ENCODE data around the gene KIAA1755. TPM values are rescaled to one million over a fixed set of nuclear protein-coding genes. Genes with fewer than 3 reads are reported as not detected.
A peak's percentile ranks its signal among the peaks of the same experiment; 100 is the strongest.
"Not testable (repeated sequence)": the region's sequence is repeated elsewhere in the genome, so short reads cannot be mapped to it uniquely, and the experiment has no call there.

The KIAA1755 gene
- polyA plus RNA-seq, 1 of the 3 experiments (the other 2 are of a cell fraction): 0.54 TPM

- TF ChIP-seq CTCF (IDR thresholded peaks at IDR 0.05) (no peak), RFX5 (IDR thresholded peaks at IDR 0.05; ENCODE audit: low read length) (no peak), RCOR1 (IDR thresholded peaks at IDR 0.05; ENCODE audit: low read length) (no peak)
- TF ChIP-seq, protein P1, sequence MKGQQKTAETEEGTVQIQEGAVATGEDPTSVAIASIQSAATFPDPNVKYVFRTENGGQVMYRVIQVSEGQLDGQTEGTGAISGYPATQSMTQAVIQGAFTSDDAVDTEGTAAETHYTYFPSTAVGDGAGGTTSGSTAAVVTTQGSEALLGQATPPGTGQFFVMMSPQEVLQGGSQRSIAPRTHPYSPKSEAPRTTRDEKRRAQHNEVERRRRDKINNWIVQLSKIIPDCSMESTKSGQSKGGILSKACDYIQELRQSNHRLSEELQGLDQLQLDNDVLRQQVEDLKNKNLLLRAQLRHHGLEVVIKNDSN (IDR thresholded peaks at IDR 0.05; ENCODE audit: borderline replicate concordance, low read depth): no peak
Measured at GRCh38 chr20:38256021-38256420, 4.5 kb downstream of the KIAA1755 start (continued).

DNA sequence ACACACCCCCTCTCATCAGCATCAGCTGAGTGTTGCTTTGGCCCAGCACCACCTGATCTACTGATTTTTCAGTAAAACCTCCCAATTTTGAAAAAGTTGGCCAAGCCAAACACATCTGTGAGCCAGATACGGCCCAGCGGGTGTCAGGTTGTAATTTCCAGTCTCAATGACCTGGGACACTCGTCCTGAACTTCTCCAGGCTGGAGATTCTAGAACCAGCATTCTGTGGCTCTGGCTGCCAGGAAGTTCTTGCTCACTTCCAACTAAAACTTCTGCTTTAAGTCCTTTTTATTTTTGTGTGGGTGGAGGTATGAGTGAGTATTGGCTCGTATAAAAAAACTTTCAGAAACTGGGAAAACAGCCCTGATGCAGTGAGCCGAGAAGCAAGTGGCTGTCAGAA, 5.1 kb downstream of the KIAA1755 start:
- Histone ChIP-seq H2AFZ (ENCODE audit: low read depth) (no peak overlapping the region), H3K79me2 (ENCODE audit: insufficient read depth) (no peaks in the 10 kb centered on the region; the same call in 1 of the 2 replicates), H3F3A (replicated peaks; ENCODE audit: insufficient read depth) (peaks cover 22% of the 10 kb centered on the region), H3K9me3 (no peaks in the 10 kb centered on the region), H3K9ac (no peak overlapping the region), H3K36me3 (replicated peaks in 1 of 2; ENCODE audit: control insufficient read depth in 1 of 2, insufficient read depth in 2 of 2, low read length in 1 of 2) (no peaks in the 10 kb centered on the region), H3K4me2 (no peak overlapping the region), H4K20me1 (ENCODE audit: insufficient read depth) (no peaks in the 10 kb centered on the region), H3K27ac (ENCODE audit: low read depth in 2 of 2, low read length in 1 of 2) (peak overlapping the region in 1 of 2 experiments; percentile 24; a peak in 1 of 4 replicates), H3K27me3 (ENCODE audit: insufficient read depth) (no peaks in the 10 kb centered on the region), H3K9me2 (no peaks in the 10 kb centered on the region), H3K4me3 (ENCODE audit: low read depth in 2 of 2, low read length in 1 of 2) (no peak overlapping the region), H3K4me1 (ENCODE audit: control insufficient read depth in 1 of 2, insufficient read depth in 2 of 2, low read depth in 1 of 2, low read length in 1 of 2) (peaks cover 3 to 5% of the 10 kb centered on the region in 2 experiments; a peak in 2 of 4 replicates)
- 57% methylated on average over 3 of the region's 5 CpGs for WGBS (ENCODE audit: low lambda C conversion rate)
- ChIA-PET CTCF (interaction anchor here (0.8 to 1.5 kb wide), 2 partner anchors 64 to 153 kb away, joined by 3 to 4 read pairs; no protein-coding TSS in a partner anchor), POLR2A (no interaction called here)
- TF ChIP-seq TAF1 (IDR thresholded peaks at IDR 0.05; ENCODE audit: borderline replicate concordance, low read depth, low read length): no peak
- TF ChIP-seq NRF1 (IDR thresholded peaks at IDR 0.05; ENCODE audit: low read depth, low read length): no peak
- no peak for TF ChIP-seq RCOR1 (IDR thresholded peaks at IDR 0.05; ENCODE audit: low read length)
- no peak for DNase-seq

DNA sequence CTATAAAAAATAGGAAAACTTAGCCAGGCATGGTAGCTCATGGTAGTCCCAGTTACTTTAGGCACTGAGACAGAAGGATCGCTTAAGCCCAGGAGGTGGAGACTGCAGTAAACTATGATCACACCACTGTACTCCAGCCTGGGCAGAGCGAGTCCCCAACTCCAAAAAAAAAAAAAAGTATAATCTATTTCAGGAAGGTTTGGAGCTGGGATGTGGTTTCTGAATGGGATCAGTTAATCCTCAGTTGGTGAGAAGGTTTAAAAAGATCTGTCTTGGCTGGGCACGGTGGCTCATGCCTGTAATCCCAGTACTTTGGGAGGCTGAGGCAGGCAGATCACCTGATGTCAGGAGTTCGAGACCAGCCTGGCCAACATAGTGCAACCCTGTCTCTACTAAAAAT, 5.9 kb downstream of the KIAA1755 start:
- DNase-seq: not testable (repeated sequence)

More for the DNA sequence above, 5.9 kb downstream of the KIAA1755 start:
- H3K9me2 ChIP-seq; H3K27me3 ChIP-seq (ENCODE audit: insufficient read depth); H3K9me3 ChIP-seq; H3K4me1 ChIP-seq (ENCODE audit: control insufficient read depth in 1 of 2, insufficient read depth in 2 of 2, low read depth in 1 of 2, low read length in 1 of 2); H2AFZ ChIP-seq (ENCODE audit: low read depth); H3K79me2 ChIP-seq (ENCODE audit: insufficient read depth); H3K4me3 ChIP-seq (ENCODE audit: low read depth in 2 of 2, low read length in 1 of 2); H3K36me3 ChIP-seq (replicated peaks in 1 of 2; ENCODE audit: control insufficient read depth in 1 of 2, insufficient read depth in 2 of 2, low read length in 1 of 2); H4K20me1 ChIP-seq (ENCODE audit: insufficient read depth); POLR2A ChIA-PET; H3K4me2 ChIP-seq; H3K9ac ChIP-seq; H3K27ac ChIP-seq (ENCODE audit: low read depth in 2 of 2, low read length in 1 of 2): not testable (repeated sequence)
- peaks cover 14% of the 10 kb centered on the region for H3F3A ChIP-seq (replicated peaks; ENCODE audit: insufficient read depth)
- CTCF ChIA-PET: interaction anchor here (0.8 to 2.0 kb wide), 3 partner anchors 11 to 64 kb away, joined by 3 to 5 read pairs (median 3); no protein-coding TSS in a partner anchor
- 92% methylated on average over 4 of the region's 4 CpGs for WGBS (ENCODE audit: low lambda C conversion rate)

Data from SK-N-SH (cell line).